Activated naive CD4-positive, alpha-beta T cell treated with anti-CD3 and anti-CD28 coated beads for 36 hours (primary cell): ENCODE results near the gene IFRD1. TPM values are rescaled to one million over a fixed set of nuclear protein-coding genes. Genes with fewer than 3 reads are reported as not detected.

ENCODE experiments used
- CTCF ChIA-PET: fragments of 350-600 bp; sonication (Branson Sonifier 250); formaldehyde crosslinking; loops from one replicate; lab custom pipeline; 2021; ENCODE audit warnings: antibody characterized with exemption; lab: Charles Lee
- DNase-seq: peaks from one replicate; pipeline ENCODE4 v3.0.0-alpha.2; 2020
- H3K27ac Mint-ChIP-seq: one replicate; pipeline ENCODE4 v1.8.0; 2021; ENCODE audit warnings: mild to moderate bottlenecking, mixed read lengths
- H3K27me3 Mint-ChIP-seq: one replicate; pipeline ENCODE4 v1.8.0; 2021; ENCODE audit warnings: low read depth, mixed read lengths
- H3K36me3 Mint-ChIP-seq: one replicate; pipeline ENCODE4 v1.8.0; 2021; ENCODE audit warnings: low read depth, mixed read lengths
- H3K4me1 Mint-ChIP-seq: one replicate; pipeline ENCODE4 v1.8.0; 2021; ENCODE audit warnings: low read depth, mixed read lengths
- H3K4me3 Mint-ChIP-seq: one replicate; pipeline ENCODE4 v1.8.0; 2021; ENCODE audit warnings: mild to moderate bottlenecking, moderate library complexity, mixed read lengths
- H3K9me3 Mint-ChIP-seq: one replicate; pipeline ENCODE4 v1.8.0; 2021; ENCODE audit warnings: mixed read lengths
- intact Hi-C: fragments of 100-400 bp; cut with micrococcal nuclease; formaldehyde crosslinking; loops from one replicate; pipeline ENCODE4 v1.15.1; 2023
- total RNA-seq, 2 experiments: library from RNA; stranded (reverse); gene quantifications; one replicate each; pipeline ENCODE4 v1.2.3, GENCODE V29; 2021

IFRD1 gene
- total RNA-seq, 2 experiments from 2014 or later, result 47.3 to 50.5 TPM

GRCh38 chr7:112495156-112495788, 45.0 kb downstream of the IFRD1 start:
- intact Hi-C loops, result loop anchor here (5.0 to 10.0 kb wide), 2 partner anchors 540 to 638 kb away; no protein-coding TSS in a partner anchor
- Mint-ChIP-seq H3K27me3 (peaks cover 2% of the 10 kb centered on the region), H3K27ac (no peak overlapping the region), H3K4me1 (no peaks in the 10 kb centered on the region), H3K4me3 (no peak overlapping the region), H3K9me3 (no peaks in the 10 kb centered on the region), H3K36me3 (no peaks in the 10 kb centered on the region)
- no peak for DNase-seq
- CTCF ChIA-PET, result interaction anchor here (0.6 to 2.3 kb wide), 6 partner anchors 13 to 754 kb away, joined by 3 to 10 read pairs (median 5); no protein-coding TSS in a partner anchor

GRCh38 chr7:112495810-112496462, 45.7 kb downstream of the IFRD1 start:
- Mint-ChIP-seq H3K27ac (no peak overlapping the region), H3K9me3 (no peaks in the 10 kb centered on the region), H3K27me3 (peaks cover 2% of the 10 kb centered on the region), H3K4me1 (no peaks in the 10 kb centered on the region), H3K36me3 (no peaks in the 10 kb centered on the region), H3K4me3 (no peak overlapping the region)
- peak; percentile 66 for DNase-seq
- CTCF ChIA-PET, result interaction anchor here (0.6 to 2.3 kb wide), 11 partner anchors 13 to 755 kb away, joined by 3 to 10 read pairs (median 4); no protein-coding TSS in a partner anchor
- intact Hi-C loops, result loop anchor here (1.0 to 10.0 kb wide), 5 partner anchors 85 to 755 kb away; no protein-coding TSS in a partner anchor

- Mint-ChIP-seq H3K4me3 (no peak overlapping the region), H3K36me3 (no peaks in the 10 kb centered on the region), H3K4me1 (no peaks in the 10 kb centered on the region), H3K27ac (no peak overlapping the region), H3K9me3 (no peaks in the 10 kb centered on the region), H3K27me3 (peaks cover 2% of the 10 kb centered on the region)
- CTCF ChIA-PET, result interaction anchor here (0.6 to 2.3 kb wide), 2 partner anchors 742 to 844 kb away, joined by 3 to 10 read pairs; no protein-coding TSS in a partner anchor
- DNase-seq, result no peak
- intact Hi-C loops, result loop anchor here (2.0 to 10.0 kb wide), 3 partner anchors 87 to 640 kb away; no protein-coding TSS in a partner anchor
Observed at GRCh38 chr7:112497481-112497880, 47.2 kb downstream of the IFRD1 start.

- CTCF ChIA-PET, result no interaction called here
- H3K4me3 Mint-ChIP-seq, result no peak overlapping the region
Observed at GRCh38 chr7:112500619-112501018, 50.4 kb downstream of the IFRD1 start.

GRCh38 chr7:112501801-112502503, 51.7 kb downstream of the IFRD1 start:
- DNase-seq, result no peak
- peaks cover 2% of the 10 kb centered on the region for H3K27me3 Mint-ChIP-seq
- no peaks in the 10 kb centered on the region for H3K36me3 Mint-ChIP-seq
- intact Hi-C loops, result no loop called here
- H3K4me3 Mint-ChIP-seq, result no peak overlapping the region
- H3K4me1 Mint-ChIP-seq, result no peaks in the 10 kb centered on the region
- CTCF ChIA-PET, result interaction anchor here (1.2 kb wide), 1 partner anchor 761 kb away, joined by 3 read pairs; no protein-coding TSS in a partner anchor
- no peak overlapping the region for H3K27ac Mint-ChIP-seq
- H3K9me3 Mint-ChIP-seq, result no peaks in the 10 kb centered on the region

More at GRCh38 chr7:112500619-112501018, 50.4 kb downstream of the IFRD1 start:
- Mint-ChIP-seq H3K27me3 (peaks cover 2% of the 10 kb centered on the region), H3K36me3 (no peaks in the 10 kb centered on the region), H3K4me1 (no peaks in the 10 kb centered on the region), H3K27ac (no peak overlapping the region), H3K9me3 (no peaks in the 10 kb centered on the region)
- DNase-seq, result no peak
- intact Hi-C loops, result no loop called here

GRCh38 chr7:112502700-112503099, 52.4 kb downstream of the IFRD1 start:
- Mint-ChIP-seq H3K27ac (no peak overlapping the region), H3K27me3 (peaks cover 2% of the 10 kb centered on the region), H3K36me3 (no peaks in the 10 kb centered on the region), H3K9me3 (no peaks in the 10 kb centered on the region), H3K4me1 (no peaks in the 10 kb centered on the region), H3K4me3 (no peak overlapping the region)
- intact Hi-C loops, result no loop called here
- CTCF ChIA-PET, result interaction anchor here (1.2 kb wide), 1 partner anchor 762 kb away, joined by 3 read pairs; no protein-coding TSS in a partner anchor
- no peak for DNase-seq

GRCh38 chr7:112503361-112503972, 53.2 kb downstream of the IFRD1 start:
- intact Hi-C loops, result no loop called here
- CTCF ChIA-PET, result interaction anchor here (1.2 kb wide), 1 partner anchor 763 kb away, joined by 3 read pairs; no protein-coding TSS in a partner anchor

GRCh38 chr7:112504093-112504695, 53.9 kb downstream of the IFRD1 start:
- CTCF ChIA-PET, result no interaction called here
- no peaks in the 10 kb centered on the region for H3K9me3 Mint-ChIP-seq
- no peak for DNase-seq
- no peak overlapping the region for H3K27ac Mint-ChIP-seq
- no peaks in the 10 kb centered on the region for H3K36me3 Mint-ChIP-seq
- no peaks in the 10 kb centered on the region for H3K27me3 Mint-ChIP-seq
- no peaks in the 10 kb centered on the region for H3K4me1 Mint-ChIP-seq
- intact Hi-C loops, result no loop called here
- no peak overlapping the region for H3K4me3 Mint-ChIP-seq

More at GRCh38 chr7:112503361-112503972, 53.2 kb downstream of the IFRD1 start:
- no peaks in the 10 kb centered on the region for H3K27me3 Mint-ChIP-seq
- H3K27ac Mint-ChIP-seq, result no peak overlapping the region
- no peaks in the 10 kb centered on the region for H3K9me3 Mint-ChIP-seq
- no peak for DNase-seq
- no peaks in the 10 kb centered on the region for H3K4me1 Mint-ChIP-seq
- H3K4me3 Mint-ChIP-seq, result no peak overlapping the region
- H3K36me3 Mint-ChIP-seq, result no peaks in the 10 kb centered on the region

GRCh38 chr7:112505495-112505894, 55.2 kb downstream of the IFRD1 start:
- no peaks in the 10 kb centered on the region for H3K36me3 Mint-ChIP-seq
- no peaks in the 10 kb centered on the region for H3K9me3 Mint-ChIP-seq
- DNase-seq, result no peak
- no peaks in the 10 kb centered on the region for H3K27me3 Mint-ChIP-seq
- CTCF ChIA-PET, result no interaction called here
- peaks cover 8% of the 10 kb centered on the region for H3K4me1 Mint-ChIP-seq
- no peak overlapping the region for H3K27ac Mint-ChIP-seq
- intact Hi-C loops, result loop anchor here (5.0 kb wide), 1 partner anchor 392 kb away; no protein-coding TSS in a partner anchor
- H3K4me3 Mint-ChIP-seq, result no peak overlapping the region

GRCh38 chr7:112508404-112508803, 58.1 kb downstream of the IFRD1 start:
- CTCF ChIA-PET, result no interaction called here
- Mint-ChIP-seq H3K36me3 (no peaks in the 10 kb centered on the region), H3K27ac (no peak overlapping the region), H3K4me1 (peaks cover 11% of the 10 kb centered on the region), H3K27me3 (no peaks in the 10 kb centered on the region), H3K9me3 (no peaks in the 10 kb centered on the region), H3K4me3 (no peak overlapping the region)
- intact Hi-C loops, result loop anchor here (5.0 kb wide), 1 partner anchor 389 kb away; no protein-coding TSS in a partner anchor
- DNase-seq, result no peak

- Mint-ChIP-seq H3K27me3 (no peaks in the 10 kb centered on the region), H3K36me3 (no peaks in the 10 kb centered on the region), H3K27ac (no peak overlapping the region), H3K4me1 (peaks cover 11% of the 10 kb centered on the region), H3K9me3 (no peaks in the 10 kb centered on the region), H3K4me3 (no peak overlapping the region)
- DNase-seq, result no peak
- intact Hi-C loops, result loop anchor here (5.0 kb wide), 1 partner anchor 388 kb away; no protein-coding TSS in a partner anchor
- CTCF ChIA-PET, result no interaction called here
Observed at GRCh38 chr7:112509402-112509801, 59.1 kb downstream of the IFRD1 start.
